ENCODE data around the gene MXI1.
"Not testable (repeated sequence)": the region's sequence is repeated elsewhere in the genome, so short reads cannot be mapped to it uniquely, and the experiment has no call there.

Gene MXI1

DNA sequence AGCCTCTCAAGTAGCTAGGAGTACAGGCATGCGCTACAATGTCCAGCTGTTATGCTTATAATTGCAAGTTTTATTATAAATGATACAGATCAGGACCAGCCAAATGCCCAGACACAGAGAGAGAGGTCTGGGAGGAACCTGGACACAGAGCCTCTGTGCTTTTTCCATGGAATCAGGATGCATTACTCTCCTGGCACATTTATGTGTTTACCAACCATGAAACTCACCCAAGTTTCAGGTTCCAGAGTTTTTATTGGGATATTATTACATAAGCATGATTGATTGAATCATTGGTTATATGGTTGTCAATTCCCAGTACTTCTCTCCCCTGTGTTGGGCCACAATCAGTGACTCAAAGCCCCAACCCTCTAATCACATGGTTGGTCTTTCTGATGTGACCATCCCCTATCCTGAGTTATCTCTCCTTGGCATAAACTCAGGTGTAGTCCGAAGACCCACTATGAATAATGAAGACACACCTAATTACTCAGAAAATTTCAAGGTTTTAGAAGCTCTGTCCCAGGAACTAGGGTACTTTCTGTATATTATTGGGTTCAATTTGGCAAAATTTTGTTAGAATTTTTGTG lies 30.6 kb downstream of the MXI1 start:
- DNase-seq = no peak

DNA sequence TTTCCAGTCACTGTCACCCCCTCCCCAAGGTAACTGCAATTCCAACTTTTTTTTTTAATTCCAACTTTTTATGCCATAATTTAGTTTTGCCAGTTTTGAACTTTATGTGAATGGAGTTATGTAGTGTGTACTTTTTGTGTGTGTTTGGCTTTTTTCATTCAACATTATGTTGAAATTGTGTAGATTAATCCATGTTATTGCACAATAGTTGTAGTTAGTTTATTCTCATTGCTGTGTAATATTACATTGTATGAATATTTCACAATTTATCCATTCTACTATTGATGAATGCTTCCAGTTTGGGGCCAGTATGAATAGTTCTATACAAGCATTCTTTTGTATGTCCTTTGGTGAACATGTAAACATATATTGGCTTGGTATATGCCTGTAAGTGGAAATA lies 32.5 kb downstream of the MXI1 start:
- DNase-seq = no peak

DNA sequence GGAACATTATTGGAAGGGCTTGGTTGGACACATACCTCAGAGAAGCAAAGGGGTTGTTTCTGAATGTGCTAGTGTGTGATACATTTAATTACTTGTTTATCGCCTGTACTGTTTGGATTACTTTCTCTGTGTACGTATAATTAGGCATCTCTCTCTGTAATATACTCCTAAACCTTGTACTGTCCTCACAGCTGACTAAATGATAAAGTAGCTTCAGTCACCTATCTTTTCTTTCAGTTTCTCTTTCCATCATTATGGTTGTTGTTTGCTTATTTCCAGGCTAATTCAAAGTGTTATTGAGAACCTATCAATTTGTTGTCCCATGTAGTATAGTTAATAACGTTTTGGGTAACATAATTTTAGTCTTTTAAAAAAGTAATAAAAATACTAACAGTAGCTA lies 34.0 kb downstream of the MXI1 start:
- DNase-seq = no peak

DNA sequence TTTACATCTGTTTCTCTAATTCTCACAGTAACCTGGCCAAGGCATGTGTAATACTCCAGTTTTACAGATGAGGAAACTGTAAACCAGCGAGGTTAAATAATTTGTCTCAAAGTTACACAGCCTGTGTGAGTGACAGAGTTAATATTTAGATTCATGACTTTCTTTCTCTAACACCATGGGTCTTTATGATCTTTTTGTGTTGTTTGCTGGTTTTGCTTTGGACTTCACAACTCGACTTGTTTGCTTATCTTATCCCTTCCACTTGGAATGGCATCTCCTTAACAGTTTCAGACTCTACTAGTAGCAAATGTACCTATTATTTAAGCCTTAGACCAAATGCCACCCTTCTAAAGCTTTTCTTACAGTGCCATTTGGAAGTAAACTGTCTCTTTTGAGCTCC lies 34.4 kb downstream of the MXI1 start:
- no peak for DNase-seq

- no peak for DNase-seq
These were observed 35.1 kb downstream of the MXI1 start for GRCh38 chr10:110242511-110242910.

DNA sequence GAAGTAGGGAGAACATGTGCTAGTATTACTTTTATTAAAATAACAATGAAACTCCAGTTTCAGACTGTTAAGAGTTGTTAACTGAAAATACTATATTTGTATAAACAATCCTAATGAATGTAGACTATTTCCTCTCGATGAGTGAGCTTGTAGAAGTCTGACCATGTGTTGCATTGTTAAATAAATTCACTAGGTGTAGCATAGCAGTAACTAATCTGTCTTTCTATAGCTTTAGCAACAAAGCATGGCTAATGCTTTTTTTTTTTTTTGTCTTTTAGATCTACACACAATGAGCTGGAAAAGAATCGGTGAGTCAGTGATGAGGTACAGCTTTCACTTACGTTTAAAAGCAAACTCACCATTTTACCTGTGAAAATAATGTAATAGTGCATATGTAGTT lies 37.1 kb downstream of the MXI1 start:
- DNase-seq = no peak

- DNase-seq = not testable (repeated sequence)
These were observed 40.4 kb downstream of the MXI1 start for GRCh38 chr10:110247833-110248232.

- DNase-seq = not testable (repeated sequence)
These were observed 42.1 kb downstream of the MXI1 start for GRCh38 chr10:110249489-110249888.

DNA sequence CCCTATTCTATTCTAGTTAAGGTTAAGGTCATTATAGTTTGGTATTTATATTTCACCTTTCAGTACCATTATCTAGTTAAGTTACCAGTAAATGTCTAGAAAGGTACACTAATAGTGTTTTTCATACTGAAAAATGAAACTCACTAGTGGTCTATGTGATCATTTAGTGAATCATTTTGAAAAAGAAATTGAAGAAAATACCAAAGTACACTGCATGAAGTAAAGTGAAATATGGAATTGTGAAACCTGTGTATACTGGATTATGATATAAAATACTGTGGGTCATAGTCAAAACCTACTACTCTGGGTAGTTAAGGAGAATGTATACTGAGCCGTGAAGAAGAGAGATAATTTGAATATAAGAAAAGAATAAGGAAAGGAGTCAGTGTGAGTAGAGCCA lies 44.0 kb downstream of the MXI1 start:
- not testable (repeated sequence) for DNase-seq

DNA sequence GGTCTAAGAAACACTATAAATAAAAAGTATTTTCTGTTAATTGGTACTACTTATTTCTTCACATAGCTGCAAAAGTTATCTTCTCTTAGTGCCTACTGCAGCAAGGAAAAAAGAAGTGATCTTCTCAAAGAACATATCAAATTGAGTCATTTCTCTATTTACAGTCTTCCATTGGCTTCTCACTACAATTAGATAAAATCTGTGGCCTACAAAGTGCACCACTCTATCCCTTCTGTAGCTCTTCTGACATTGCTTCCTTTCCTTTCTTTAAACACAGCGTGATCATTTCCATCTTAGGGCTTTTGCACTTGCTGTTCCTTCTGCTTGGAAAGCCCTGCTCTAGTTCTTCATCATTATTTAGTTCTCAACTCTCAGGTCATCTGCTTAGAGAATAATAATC lies 44.7 kb downstream of the MXI1 start:
- no peak for DNase-seq

DNA sequence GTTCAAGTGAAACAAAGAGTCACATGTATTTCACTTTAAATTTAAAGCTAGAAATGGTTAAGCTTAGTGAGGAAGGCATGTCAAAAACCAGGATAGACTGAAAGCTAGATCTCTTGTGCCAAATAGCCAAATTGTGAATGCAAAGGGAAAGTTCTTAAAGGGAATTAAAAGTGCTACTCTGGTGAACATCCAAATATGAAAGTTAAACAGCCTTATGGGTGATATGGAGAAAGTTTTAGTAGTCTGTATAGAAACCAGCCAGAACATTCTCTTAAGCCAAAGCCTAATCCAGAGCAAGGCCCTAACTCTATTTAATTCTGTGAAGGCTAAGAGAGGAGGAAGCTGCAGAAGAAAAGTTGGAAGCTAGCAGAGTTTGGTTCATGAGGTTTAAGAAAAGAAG lies 47.1 kb downstream of the MXI1 start:
- no peak for DNase-seq

DNA sequence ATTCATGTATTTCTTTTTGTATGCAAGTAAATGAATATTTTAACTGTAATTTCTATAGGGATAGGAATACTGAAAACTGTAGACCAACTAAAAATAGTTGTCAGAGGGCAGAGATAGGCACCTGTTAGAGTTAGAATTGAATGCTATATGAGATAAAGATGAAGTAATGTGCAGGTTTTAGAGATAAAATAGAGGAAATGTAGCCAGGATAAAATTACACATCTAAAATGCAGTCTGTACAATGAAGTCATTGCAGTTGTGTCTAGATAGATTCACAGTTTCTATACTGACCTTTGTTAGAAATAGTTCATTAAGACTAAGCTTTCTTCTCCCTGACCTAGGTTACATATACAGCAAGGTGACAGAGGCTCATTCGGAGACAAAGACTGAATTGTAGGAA lies 51.1 kb downstream of the MXI1 start:
- no peak for DNase-seq

GRCh38 chr10:110259317-110259716 lies 51.9 kb downstream of the MXI1 start:
- no peak for DNase-seq

DNA sequence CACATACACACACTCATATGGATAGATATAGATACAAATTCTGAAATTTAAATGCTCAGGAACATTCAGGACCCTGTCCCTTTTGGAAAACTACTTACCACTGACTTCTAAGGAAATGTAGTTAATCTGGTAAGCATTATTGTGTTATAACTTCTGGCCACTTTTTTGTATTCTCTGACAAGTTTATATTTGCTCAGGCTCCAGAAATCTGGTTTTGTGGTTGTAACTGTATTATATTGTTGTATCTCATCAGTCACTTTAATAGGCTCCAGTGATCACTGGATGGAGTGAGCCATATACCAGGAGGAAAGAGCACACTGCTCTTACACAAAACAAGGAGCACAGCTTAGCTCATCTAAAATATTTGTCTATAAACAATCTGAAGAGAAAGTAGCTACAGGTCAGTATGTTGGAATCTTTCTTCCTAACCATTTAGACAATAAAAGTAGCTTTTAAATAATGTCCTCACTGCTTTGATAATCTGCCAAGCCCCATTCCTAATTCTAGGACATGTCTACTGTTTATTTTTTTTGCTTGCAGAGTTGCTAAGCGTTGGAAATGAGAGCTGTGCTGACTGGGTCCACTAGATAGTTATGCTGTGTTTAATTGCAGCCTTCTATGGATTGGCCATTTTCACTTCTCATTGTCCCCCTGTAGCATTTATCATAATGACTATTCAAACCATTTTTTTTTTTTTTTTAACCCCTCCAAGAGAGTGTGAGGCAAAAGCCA lies 53.5 kb downstream of the MXI1 start:
- no peak for DNase-seq

DNA sequence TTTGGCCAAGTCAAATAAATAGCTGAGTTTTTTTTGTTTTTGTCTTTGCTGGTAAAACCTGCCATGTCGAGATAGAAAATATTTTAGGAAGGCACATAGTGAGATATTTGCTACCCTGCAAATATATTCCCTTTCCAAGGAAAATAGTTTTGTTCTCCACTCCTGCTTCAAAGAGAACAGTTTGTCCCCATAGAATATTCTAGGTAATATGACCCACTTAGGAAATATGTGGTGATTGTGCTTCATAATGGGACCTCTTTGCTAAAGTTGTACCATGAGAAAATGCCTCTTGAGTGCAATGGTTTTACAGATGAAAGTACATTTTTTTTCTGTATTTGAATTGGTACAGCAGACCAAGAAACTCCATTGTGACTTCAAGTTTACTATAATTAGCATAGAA lies 55.8 kb downstream of the MXI1 start:
- no peak for DNase-seq

GRCh38 chr10:110265573-110266193 lies 58.3 kb downstream of the MXI1 start:
- no peak for DNase-seq

DNA sequence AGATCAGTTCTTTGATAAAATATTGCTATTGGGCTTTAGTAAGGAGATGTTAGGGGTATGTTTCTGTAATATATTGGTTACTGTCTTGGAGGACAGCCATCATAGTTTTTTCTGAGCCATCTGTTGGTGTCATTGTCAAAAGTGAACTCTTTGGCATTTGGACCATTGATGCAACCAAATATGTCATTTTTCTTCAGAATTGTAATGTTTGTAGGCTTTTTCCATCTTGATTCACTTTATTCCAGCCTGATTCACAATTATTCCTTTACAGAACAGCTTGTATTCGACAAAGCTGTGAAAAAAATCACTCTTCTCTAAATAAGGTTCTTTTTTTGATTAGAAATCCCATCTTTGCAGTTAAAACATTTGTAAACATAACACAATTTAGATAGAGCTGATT lies 59.9 kb downstream of the MXI1 start:
- DNase-seq = no peak

GRCh38 chr10:110268442-110268841 lies 61.0 kb downstream of the MXI1 start:
- no peak for DNase-seq

- no peak for DNase-seq
These were observed 61.6 kb downstream of the MXI1 start for GRCh38 chr10:110268971-110269370.

DNA sequence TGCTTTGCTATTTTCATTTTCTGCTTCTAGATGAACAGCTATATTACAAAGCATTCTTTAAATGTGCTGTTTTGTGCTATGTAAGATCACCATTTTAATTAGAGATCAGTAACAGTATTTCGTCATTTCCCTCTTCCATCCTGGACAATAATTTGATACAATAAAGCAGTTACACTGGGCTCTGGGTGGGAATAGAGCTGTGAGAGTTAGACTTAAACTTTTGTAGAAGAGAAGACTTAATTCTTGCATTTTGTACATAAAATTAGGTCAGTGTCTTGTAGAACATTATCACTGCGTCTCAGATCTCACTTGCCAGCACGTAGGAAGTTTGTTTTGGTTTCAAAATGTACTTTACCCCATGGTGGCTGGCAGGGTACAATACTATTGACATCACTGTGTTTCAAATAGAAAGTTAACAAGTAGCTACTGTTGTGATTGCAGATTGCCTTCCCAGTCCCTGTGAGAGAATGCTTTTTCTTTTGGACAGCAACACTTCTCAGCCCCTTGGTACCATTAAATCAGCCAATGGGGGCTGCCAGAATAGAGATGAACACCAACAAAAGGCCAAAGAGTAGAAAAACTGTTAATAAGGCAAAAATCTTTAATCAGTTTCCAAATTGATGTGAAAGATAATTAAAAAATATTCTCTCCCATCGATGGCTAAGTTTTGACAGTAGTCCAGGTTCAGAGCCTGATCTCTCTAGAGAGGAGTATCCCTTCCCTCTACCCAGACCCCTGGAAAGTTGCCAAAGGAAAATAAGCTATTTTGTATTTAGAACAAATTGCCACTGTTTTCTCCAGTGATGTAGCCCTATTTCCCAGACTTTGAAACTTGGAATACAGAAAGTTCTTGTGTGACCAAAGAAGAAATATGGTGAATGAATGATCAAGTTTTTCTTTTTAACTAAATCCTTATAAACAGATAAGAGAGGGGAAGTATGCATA lies 62.2 kb downstream of the MXI1 start:
- DNase-seq = peak in 35 of 56 donors; percentile 4 to 78 (median 38)

- not testable (repeated sequence) for DNase-seq
These were observed 65.6 kb downstream of the MXI1 start for GRCh38 chr10:110272995-110273394.

DNA sequence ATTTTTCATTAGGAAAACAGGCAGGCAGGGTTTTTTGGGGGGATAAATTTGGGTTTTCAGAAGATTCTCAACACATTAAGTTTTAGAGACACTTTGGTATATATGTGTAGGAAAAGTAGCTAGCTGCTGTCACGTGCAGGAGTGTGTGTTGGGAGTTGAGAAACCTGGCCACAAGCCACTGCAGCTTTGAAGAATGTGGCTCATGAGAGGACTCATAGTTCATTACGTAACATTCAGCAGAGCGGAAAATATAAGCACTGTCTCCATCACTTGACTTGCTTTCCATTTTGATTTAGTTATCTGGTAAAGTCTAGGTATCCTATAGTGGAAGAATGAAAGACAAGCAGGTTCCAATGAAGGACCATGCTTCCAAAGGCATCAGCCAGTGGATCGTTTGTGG lies 66.1 kb downstream of the MXI1 start:
- peak in 14 of 56 donors; percentile 2 to 72 (median 19) for DNase-seq

Measured in nucleus accumbens (tissue), 56 donors.